ENCODE data around the gene TIGD1. TPM values are rescaled to one million over a fixed set of nuclear protein-coding genes. Genes with fewer than 3 reads are reported as not detected.
"Not testable (repeated sequence)": the region's sequence is repeated elsewhere in the genome, so short reads cannot be mapped to it uniquely, and the experiment has no call there.

Gene TIGD1
- total RNA-seq, 2 donors from 2014 or later = 3.0 to 4.4 TPM

- Histone ChIP-seq H3K4me1 (peaks cover 14% of the 10 kb centered on the region), H3K4me3 (peak overlapping the region; percentile 10), H3K27ac (peak overlapping the region; percentile 74), H3K9me3 (no peaks in the 10 kb centered on the region), H3K9ac (ENCODE audit: low read depth in 2 of 2, low read length in 2 of 2) (peak overlapping the region in 1 of 2 donors; percentile 56), H3K36me3 (peaks cover 2% of the 10 kb centered on the region), H3K27me3 (no peaks in the 10 kb centered on the region)
- DNase-seq = no peak
- intact Hi-C loops (cut with DNase I) = no loop called here
- no peak for TF ChIP-seq CTCF (IDR thresholded peaks at IDR 0.05)
Measured at GRCh38 chr2:232574674-232575403, 24.5 kb upstream of the TIGD1 start.

GRCh38 chr2:232573771-232574435, 23.5 kb upstream of the TIGD1 start:
- Histone ChIP-seq H3K9ac (ENCODE audit: low read depth in 2 of 2, low read length in 2 of 2) (peak overlapping the region in 1 of 2 donors; percentile 56), H3K27ac (peak overlapping the region; percentile 74), H3K36me3 (peaks cover 7% of the 10 kb centered on the region), H3K27me3 (no peaks in the 10 kb centered on the region), H3K4me3 (no peak overlapping the region), H3K4me1 (peaks cover 14% of the 10 kb centered on the region), H3K9me3 (no peaks in the 10 kb centered on the region)
- DNase-seq = peak; percentile 52
- no peak for TF ChIP-seq CTCF (IDR thresholded peaks at IDR 0.05)
- intact Hi-C loops (cut with DNase I) = no loop called here

- H3K4me1 ChIP-seq = peaks cover 17% of the 10 kb centered on the region
- no peak for DNase-seq
- H3K36me3 ChIP-seq = peaks cover 7% of the 10 kb centered on the region
Measured at GRCh38 chr2:232573042-232573441, 22.7 kb upstream of the TIGD1 start.

GRCh38 chr2:232571026-232571474, 20.7 kb upstream of the TIGD1 start:
- Histone ChIP-seq H3K4me3 (no peak overlapping the region), H3K4me1 (peaks cover 18% of the 10 kb centered on the region), H3K9ac (ENCODE audit: low read depth in 2 of 2, low read length in 2 of 2) (no peak overlapping the region), H3K36me3 (peaks cover 12% of the 10 kb centered on the region), H3K9me3 (no peaks in the 10 kb centered on the region), H3K27ac (peak overlapping the region; percentile 37), H3K27me3 (no peaks in the 10 kb centered on the region)
- DNase-seq = no peak
- intact Hi-C loops (cut with DNase I) = no loop called here
- no peak for TF ChIP-seq CTCF (IDR thresholded peaks at IDR 0.05)

More at GRCh38 chr2:232573042-232573441, 22.7 kb upstream of the TIGD1 start:
- no peak overlapping the region for H3K9ac ChIP-seq (ENCODE audit: low read depth in 2 of 2, low read length in 2 of 2)
- H3K9me3 ChIP-seq = no peaks in the 10 kb centered on the region
- no peak for TF ChIP-seq CTCF (IDR thresholded peaks at IDR 0.05)
- intact Hi-C loops (cut with DNase I) = no loop called here
- H3K27ac ChIP-seq = peak overlapping the region; percentile 74
- no peak overlapping the region for H3K4me3 ChIP-seq
- no peaks in the 10 kb centered on the region for H3K27me3 ChIP-seq

- peak overlapping the region; percentile 37 for H3K27ac ChIP-seq
- H3K36me3 ChIP-seq = peaks cover 16% of the 10 kb centered on the region
- H3K4me3 ChIP-seq; H3K27me3 ChIP-seq; H3K9me3 ChIP-seq; intact Hi-C loops (cut with DNase I); DNase-seq; H3K9ac ChIP-seq (ENCODE audit: low read depth in 2 of 2, low read length in 2 of 2): not testable (repeated sequence)
- peaks cover 18% of the 10 kb centered on the region for H3K4me1 ChIP-seq
Measured at GRCh38 chr2:232570481-232570880, 20.1 kb upstream of the TIGD1 start.

GRCh38 chr2:232569541-232569940, 19.2 kb upstream of the TIGD1 start:
- Histone ChIP-seq H3K27me3 (no peaks in the 10 kb centered on the region), H3K9me3 (no peaks in the 10 kb centered on the region), H3K4me3 (no peak overlapping the region), H3K27ac (no peak overlapping the region), H3K4me1 (peaks cover 18% of the 10 kb centered on the region), H3K9ac (ENCODE audit: low read depth in 2 of 2, low read length in 2 of 2) (no peak overlapping the region), H3K36me3 (peaks cover 25% of the 10 kb centered on the region)
- DNase-seq = no peak
- intact Hi-C loops (cut with DNase I) = no loop called here
- TF ChIP-seq CTCF (IDR thresholded peaks at IDR 0.05) = no peak

All from colonic mucosa (tissue), 4 donors.